GM23248 (cell line): ENCODE data around the gene MED20. TPM values are rescaled to one million over a fixed set of nuclear protein-coding genes. Genes with fewer than 3 reads are reported as not detected.
A peak's percentile ranks its signal among the peaks of the same experiment; 100 is the strongest.

ENCODE experiments used
- DNase-seq: peaks from one replicate; pipeline ENCODE4 v3.0.0-alpha.2; 2015
- H2AFZ ChIP-seq: fragments of 200-600 bp; sonication (generic); 2 replicates; pipeline ENCODE4 v1.6.1; 2016; ENCODE audit warnings: antibody characterized with exemption
- H3F3A ChIP-seq: fragments of 200-600 bp; sonication (generic); 2 replicates; pipeline ENCODE4 v1.6.1; 2016; ENCODE audit warnings: mild to moderate bottlenecking, antibody characterized with exemption, mixed run types; ENCODE audit not compliant: insufficient read depth
- H3K27ac ChIP-seq: fragments of 200-600 bp; sonication (generic); 2 replicates; pipeline ENCODE4 v1.5.1; 2016; ENCODE audit warnings: mild to moderate bottlenecking
- H3K27me3 ChIP-seq: fragments of 200-600 bp; sonication (generic); replicated peaks from 2 replicates; pipeline ENCODE4 v1.6.1; 2016; ENCODE audit warnings: mild to moderate bottlenecking; ENCODE audit not compliant: insufficient read depth
- H3K36me3 ChIP-seq: fragments of 200-600 bp; sonication (generic); 2 replicates; pipeline ENCODE4 v1.6.1; 2016; ENCODE audit warnings: low read depth, mild to moderate bottlenecking
- H3K4me1 ChIP-seq: fragments of 200-600 bp; sonication (generic); 2 replicates; pipeline ENCODE4 v1.6.1; 2016; ENCODE audit warnings: mild to moderate bottlenecking; ENCODE audit not compliant: insufficient read depth
- H3K4me2 ChIP-seq: fragments of 200-600 bp; sonication (generic); one replicate; pipeline ENCODE4 v1.6.1; 2016; ENCODE audit warnings: mild to moderate bottlenecking; ENCODE audit not compliant: unreplicated experiment
- H3K4me3 ChIP-seq: fragments of 200-600 bp; sonication (generic); 2 replicates; pipeline ENCODE4 v1.5.1; 2016; ENCODE audit warnings: mild to moderate bottlenecking
- H3K79me2 ChIP-seq: fragments of 200-600 bp; sonication (generic); 2 replicates; pipeline ENCODE4 v1.6.1; 2016; ENCODE audit warnings: mild to moderate bottlenecking; ENCODE audit not compliant: insufficient read depth
- H3K9ac ChIP-seq: fragments of 200-600 bp; sonication (generic); 2 replicates; pipeline ENCODE4 v1.6.1; 2016; ENCODE audit warnings: mild to moderate bottlenecking
- H3K9me2 ChIP-seq: fragments of 200-600 bp; sonication (generic); 2 replicates; pipeline ENCODE4 v1.6.1; 2016; ENCODE audit warnings: mixed run types, mild to moderate bottlenecking, moderate library complexity; ENCODE audit not compliant: insufficient read depth
- H3K9me3 ChIP-seq: fragments of 200-600 bp; sonication (generic); one replicate; pipeline ENCODE4 v1.6.1; 2017; ENCODE audit warnings: low read depth
- H4K20me1 ChIP-seq: fragments of 200-600 bp; sonication (generic); 2 replicates; pipeline ENCODE4 v1.6.0; 2016; ENCODE audit not compliant: insufficient read depth
- EZH2 ChIP-seq: fragments of 200-600 bp; sonication (generic); IDR thresholded peaks from 2 replicates; pipeline ENCODE4 v1.6.1; 2018; ENCODE audit warnings: antibody characterized with exemption, mild to moderate bottlenecking; ENCODE audit not compliant: insufficient read depth, poor library complexity, severe bottlenecking
- EZH2phosphoT487 ChIP-seq: fragments of 200-600 bp; sonication (generic); IDR thresholded peaks from 2 replicates; pipeline ENCODE4 v1.6.1; 2018; ENCODE audit warnings: antibody characterized with exemption, moderate library complexity, mild to moderate bottlenecking, low read depth; ENCODE audit not compliant: insufficient read depth
- WGBS, 2 experiments: methylation state at CpG; one replicate each; pipeline ENCODE4 v1.1.6; 2015 to 2017; ENCODE audit warnings: low lambda C conversion rate in 2 of 2, low coverage in 1 of 2; ENCODE audit errors: missing lambda C conversion rate in 2 of 2; 5-methylcytosine and 5-hydroxymethylcytosine counted together
- in situ Hi-C: fragments of 300-500 bp; cut with MboI; formaldehyde crosslinking; loops from 2 replicates; pipeline ENCODE4 v1.15.0; 2020
- polyA plus RNA-seq: library from polyadenylated mRNA; unstranded; fragments of >200 nt; fragmentation: Nextera tagmentation; extraction: Ambion mirVana; gene quantifications from 2 replicates; pipeline ENCODE4 v1.2.1, GENCODE V29; 2016
- total RNA-seq: library from RNA; depleted of rRNA; stranded (reverse); fragments of >200 nt; shearing (Covaris generic); gene quantifications from 2 replicates; pipeline ENCODE4 v1.2.3, GENCODE V29; 2014

MED20 gene
- total and polyA plus RNA-seq, 2 experiments from 2014 or later, result 24.2 to 30.6 TPM

DNA sequence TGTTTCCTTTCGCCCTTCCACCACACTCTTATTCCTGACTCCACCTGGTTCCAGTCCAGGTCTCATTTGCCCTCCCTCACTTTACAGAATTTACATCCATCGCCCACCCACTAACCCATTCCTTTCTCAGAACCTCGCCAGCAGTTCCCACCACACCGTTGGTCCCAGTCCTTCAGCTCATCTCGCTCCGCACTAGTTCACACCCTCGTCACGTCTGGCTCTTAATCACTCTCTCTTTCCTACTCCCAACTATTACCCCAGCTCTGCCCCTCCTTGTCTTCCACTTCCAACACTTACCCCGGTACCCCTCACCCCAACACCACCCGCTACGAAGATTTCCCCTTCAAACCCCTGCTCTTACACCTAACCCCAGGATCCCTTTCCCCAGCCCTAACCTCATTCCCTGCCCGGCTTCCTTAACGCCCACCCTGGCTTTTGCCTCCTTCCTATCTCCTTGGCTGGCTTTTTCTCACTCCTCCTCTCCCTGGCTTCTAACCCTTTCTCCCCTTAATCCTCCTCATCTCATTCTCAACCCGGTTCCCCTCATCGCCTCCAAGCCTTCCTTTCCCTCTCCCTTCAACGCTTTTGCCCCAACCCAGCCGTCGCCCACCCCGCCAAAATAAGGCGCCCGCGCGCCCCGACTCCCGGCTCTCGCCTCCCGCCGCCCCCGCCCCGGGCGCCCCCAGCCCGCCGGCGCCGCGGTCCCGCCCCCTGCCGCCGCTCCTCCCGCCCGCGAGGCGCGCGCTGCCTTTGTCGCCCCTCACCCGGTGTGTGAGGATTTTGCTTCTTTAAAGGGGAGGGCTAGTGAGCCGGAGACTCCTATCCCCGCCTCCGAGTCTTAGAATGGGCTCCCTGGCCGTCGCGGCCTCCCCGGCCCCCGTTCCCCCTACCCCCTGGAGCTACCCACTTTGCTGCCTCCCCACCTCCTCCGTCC lies 26.3 kb downstream of the MED20 start:
- H3K27me3 ChIP-seq, result no peaks in the 10 kb centered on the region
- H3K9ac ChIP-seq, result peak overlapping the region; percentile 81
- H3K9me3 ChIP-seq, result no peaks in the 10 kb centered on the region
- no peak for TF ChIP-seq EZH2phosphoT487
- peak overlapping the region; percentile 100 for H3K4me2 ChIP-seq
- in situ Hi-C loops, result no loop called here
- DNase-seq, result peak; percentile 54
- no peaks in the 10 kb centered on the region for H3K9me2 ChIP-seq
- WGBS, 2 experiments, result 2 to 11% methylated on average over 17 to 56 of the region's 56 CpGs
- no peaks in the 10 kb centered on the region for H4K20me1 ChIP-seq
- H3F3A ChIP-seq, result 0 out of 2 replicates have a peak, but pooled peaks cover 13% of the 10 kb centered on the region
- peaks cover 5% of the 10 kb centered on the region; the same call in 1 of the 2 replicates for H3K4me1 ChIP-seq
- H3K36me3 ChIP-seq, result no peaks in the 10 kb centered on the region
- H3K27ac ChIP-seq, result no peak overlapping the region
- H3K79me2 ChIP-seq, result no peaks in the 10 kb centered on the region
- peak overlapping the region; percentile 95 for H3K4me3 ChIP-seq
- H2AFZ ChIP-seq, result peak overlapping the region; percentile 89

DNA sequence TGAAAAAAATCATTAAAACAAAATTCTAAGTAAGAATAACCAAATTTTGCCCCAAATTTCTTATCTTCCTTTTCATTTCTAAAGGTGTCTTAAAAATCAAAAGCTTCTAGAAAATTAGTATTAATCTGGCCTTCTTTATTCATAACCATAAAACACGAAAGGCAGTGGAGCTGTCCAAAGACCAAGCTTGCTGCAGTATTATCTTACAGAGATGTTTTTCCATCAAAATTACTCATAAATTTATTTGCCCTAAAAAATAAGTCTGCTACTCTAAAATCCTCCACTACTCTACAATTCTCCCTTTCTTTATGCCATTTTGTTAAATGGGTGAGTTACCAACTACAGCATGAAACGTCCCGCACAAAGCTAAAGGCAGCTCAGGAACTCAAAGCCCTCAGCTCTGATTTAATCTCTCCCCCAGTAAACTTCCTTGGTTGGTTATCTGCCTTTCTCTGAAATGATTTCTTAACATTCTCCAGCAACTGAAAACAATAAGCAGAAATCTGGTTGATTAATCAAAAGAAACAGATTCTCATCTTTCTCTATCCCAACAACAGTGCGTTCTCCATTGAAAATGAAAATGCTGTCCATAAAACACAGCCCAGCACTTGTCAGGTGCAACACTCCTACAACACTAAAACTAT lies 27.9 kb downstream of the MED20 start:
- Histone ChIP-seq H3K4me3 (no peak overlapping the region), H3K9me2 (no peaks in the 10 kb centered on the region)
- DNase-seq, result no peak

DNA sequence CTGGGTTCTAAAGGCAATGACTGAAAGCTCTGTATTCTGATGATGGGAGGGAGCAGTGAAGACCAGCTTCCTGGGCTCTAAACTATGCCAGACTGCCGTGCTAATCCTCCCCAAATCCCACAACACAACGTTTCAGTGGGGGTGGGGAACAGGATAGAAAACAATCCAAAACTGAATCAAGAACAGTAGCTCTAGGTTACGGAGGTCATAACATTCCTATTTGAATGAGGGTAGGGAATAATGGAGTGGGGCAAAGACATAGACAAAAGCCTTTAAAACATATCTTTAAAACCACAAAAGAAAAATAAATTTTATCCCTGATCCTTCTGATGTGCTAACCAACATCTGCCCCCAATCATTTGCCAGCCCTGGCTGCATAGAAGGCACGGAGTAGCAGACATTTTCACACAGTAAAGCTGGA lies 33.6 kb downstream of the MED20 start:
- Histone ChIP-seq H3F3A (no peaks in the 10 kb centered on the region), H3K9ac (no peak overlapping the region), H3K4me2 (no peak overlapping the region), H4K20me1 (no peaks in the 10 kb centered on the region), H3K36me3 (no peaks in the 10 kb centered on the region), H3K27ac (no peak overlapping the region), H3K4me1 (peaks cover 5% of the 10 kb centered on the region; the same call in 1 of the 2 replicates), H3K79me2 (no peaks in the 10 kb centered on the region), H2AFZ (peak overlapping the region; percentile 5), H3K9me3 (no peaks in the 10 kb centered on the region), H3K27me3 (no peaks in the 10 kb centered on the region), H3K9me2 (no peaks in the 10 kb centered on the region), H3K4me3 (no peak overlapping the region)
- DNase-seq, result no peak
- TF ChIP-seq EZH2phosphoT487 (no peak), EZH2 (no peak)
- in situ Hi-C loops, result no loop called here
- 21 to 26% methylated on average over 4 of the region's 4 CpGs for WGBS, 2 experiments

More for the DNA sequence above, 27.9 kb downstream of the MED20 start:
- H3K27ac ChIP-seq, result no peak overlapping the region
- no peak overlapping the region for H3K4me2 ChIP-seq
- 87 to 89% methylated on average over 4 of the region's 4 CpGs for WGBS, 2 experiments
- H3K27me3 ChIP-seq, result no peaks in the 10 kb centered on the region
- no peak overlapping the region for H2AFZ ChIP-seq
- in situ Hi-C loops, result no loop called here
- TF ChIP-seq EZH2 (no peak), EZH2phosphoT487 (no peak)
- H3K9ac ChIP-seq, result no peak overlapping the region
- peaks cover 5% of the 10 kb centered on the region; the same call in 1 of the 2 replicates for H3K4me1 ChIP-seq
- H3K9me3 ChIP-seq, result no peaks in the 10 kb centered on the region
- no peaks in the 10 kb centered on the region for H4K20me1 ChIP-seq
- no peaks in the 10 kb centered on the region for H3K36me3 ChIP-seq
- H3F3A ChIP-seq, result 0 out of 2 replicates have a peak, but pooled peaks cover 13% of the 10 kb centered on the region
- no peaks in the 10 kb centered on the region for H3K79me2 ChIP-seq

DNA sequence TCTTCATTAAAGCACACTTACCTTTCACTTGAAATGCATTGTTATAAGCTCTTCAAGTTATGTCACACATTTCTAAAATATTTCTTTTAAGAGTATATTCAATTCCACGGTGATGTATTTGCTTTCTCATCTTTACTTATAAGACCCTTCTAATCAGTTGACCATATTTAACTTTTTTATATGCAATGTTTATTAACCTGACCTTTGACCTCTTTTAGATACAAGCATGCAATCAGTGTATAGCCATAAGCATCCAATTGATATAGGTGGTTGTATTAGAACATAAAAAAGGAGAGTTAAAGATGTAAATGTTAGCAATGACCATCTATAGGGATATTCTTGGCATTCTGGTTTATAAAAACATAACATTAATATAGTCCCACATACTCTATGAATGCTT lies 35.0 kb downstream of the MED20 start:
- Histone ChIP-seq H3K4me2 (no peak overlapping the region), H4K20me1 (no peaks in the 10 kb centered on the region), H3K27me3 (no peaks in the 10 kb centered on the region), H3K4me1 (peaks cover 5% of the 10 kb centered on the region; the same call in 1 of the 2 replicates), H3K9me3 (no peaks in the 10 kb centered on the region), H2AFZ (no peak overlapping the region), H3K9me2 (no peaks in the 10 kb centered on the region), H3F3A (no peaks in the 10 kb centered on the region), H3K4me3 (no peak overlapping the region), H3K9ac (no peak overlapping the region), H3K27ac (no peak overlapping the region), H3K36me3 (no peaks in the 10 kb centered on the region), H3K79me2 (no peaks in the 10 kb centered on the region)
- 82 to 92% methylated on average over 1 of the region's 1 CpG for WGBS, 2 experiments
- no peak for DNase-seq
- in situ Hi-C loops, result no loop called here
- TF ChIP-seq EZH2phosphoT487 (no peak), EZH2 (no peak)
